HepG2 (cell line): ENCODE data around the gene USP10. TPM values are rescaled to one million over a fixed set of nuclear protein-coding genes. Genes with fewer than 3 reads are reported as not detected.

ENCODE experiments used
- ATAC-seq: fragments of 200-7000 bp; cut with Tn5 transposase; 3 replicates; pipeline ENCODE4 v1.9.1; 2020; ENCODE audit warnings: mild to moderate bottlenecking, moderate library complexity
- BruUV-seq: library from RNA; stranded (reverse); fragments of 400-500 nt; replicated peaks from 2 replicates; lab custom pipeline; 2021; lab: Mats Ljungman, UMichigan
- CTCF ChIA-PET: fragments of 300-600 bp; formaldehyde crosslinking; extraction: SDS; loops from one replicate; lab custom pipeline; 2021; ENCODE audit warnings: low total read pairs, inconsistent platforms, low intra/inter-chr PET ratio; lab: Yijun Ruan, JAX
- POLR2A ChIA-PET: fragments of 350-600 bp; sonication (Branson Sonifier 250); formaldehyde crosslinking; loops from one replicate; lab custom pipeline; 2020; ENCODE audit warnings: antibody characterized with exemption, inconsistent platforms; lab: Yijun Ruan, JAX
- DNase-seq: peaks from one replicate; pipeline ENCODE4 v3.0.0-alpha.2; 2015; ENCODE audit warnings: low spot score
- FAIRE-seq: peaks from 3 replicates; lab custom pipeline; 2011; peaks lifted over from hg19 to GRCh38; lab: Jason Lieb, UNC
- H2AFZ ChIP-seq: one replicate; pipeline ENCODE4 v1.6.1; 2011; ENCODE audit warnings: low read length, inconsistent platforms
- H3K27ac ChIP-seq: fragments of 300-600 bp; 3 replicates; pipeline ENCODE4 v1.8.0; 2011; ENCODE audit warnings: mixed run types, mild to moderate bottlenecking, mixed read lengths, low read length, inconsistent platforms; ENCODE audit not compliant: insufficient read depth; ENCODE audit errors: extremely low read length
- H3K27me3 ChIP-seq, 2 experiments: fragments of 200-600 bp in 1 of 2; 2 replicates in 1 of 2; 3 replicates in 1 of 2; pipeline versions ENCODE4 v1.6.0 to v1.8.0; 2011; ENCODE audit warnings: low read length in 2 of 2, mild to moderate bottlenecking in 2 of 2, moderate library complexity in 2 of 2, inconsistent platforms in 1 of 2; ENCODE audit not compliant: insufficient read depth in 2 of 2, control insufficient read depth in 1 of 2
- H3K36me3 ChIP-seq, 2 experiments: fragments of 200-600 bp in 1 of 2; replicated peaks in 1 of 2; 2 replicates in 1 of 2; 3 replicates in 1 of 2; pipeline versions ENCODE4 v1.5.1 to v1.8.0; 2011; ENCODE audit warnings: low read length in 2 of 2, inconsistent platforms in 1 of 2; ENCODE audit not compliant: insufficient read depth in 2 of 2, control insufficient read depth in 1 of 2
- H3K4me1 ChIP-seq: 2 replicates; pipeline ENCODE4 v1.5.1; 2012; ENCODE audit warnings: low read length, inconsistent platforms; ENCODE audit not compliant: insufficient read depth
- H3K4me2 ChIP-seq: 2 replicates; pipeline ENCODE4 v1.6.0; 2011; ENCODE audit warnings: low read depth, low read length, inconsistent platforms
- H3K4me3 ChIP-seq, 3 experiments: fragments of 200-600 bp in 1 of 3; sonication (generic), shearing (Covaris generic) in 1 of 3; replicated peaks in 1 of 3; 2 replicates each; pipeline ENCODE4 v1.5.1; 2011 to 2016; ENCODE audit warnings: low read length in 3 of 3, inconsistent platforms in 2 of 3, low read depth in 2 of 3, mild to moderate bottlenecking in 2 of 3, control low read depth in 1 of 3, mixed read lengths in 1 of 3; ENCODE audit not compliant: insufficient read depth in 1 of 3
- H3K79me2 ChIP-seq: one replicate; pipeline ENCODE4 v1.6.1; 2011; ENCODE audit warnings: low read length, inconsistent platforms; ENCODE audit not compliant: insufficient read depth
- H3K9ac ChIP-seq: 2 replicates; pipeline ENCODE4 v1.6.0; 2011; ENCODE audit warnings: mild to moderate bottlenecking, low read depth, low read length, inconsistent platforms; ENCODE audit not compliant: insufficient read depth
- H3K9me3 ChIP-seq: 2 replicates; pipeline ENCODE4 v1.5.1; 2012; ENCODE audit warnings: mild to moderate bottlenecking, low read length
- H4K20me1 ChIP-seq: 2 replicates; pipeline ENCODE4 v1.6.0; 2011; ENCODE audit warnings: inconsistent platforms, mild to moderate bottlenecking, low read length, moderate library complexity; ENCODE audit not compliant: insufficient read depth
- CAMTA2 ChIP-seq: sonication (generic); formaldehyde crosslinking; IDR thresholded peaks from 2 replicates; pipeline ENCODE4 v1.4.0; 2020; ENCODE audit warnings: mild to moderate bottlenecking, missing genetic modification reagents, borderline replicate concordance
- CCAR2 ChIP-seq: fragments of 200-400 bp; formaldehyde crosslinking; optimal IDR thresholded peaks from 2 replicates; pipeline ENCODE3; 2018; ENCODE audit warnings: low read depth, mild to moderate bottlenecking, low read length, moderate library complexity
- CENPT ChIP-seq: sonication (generic); formaldehyde crosslinking; IDR thresholded peaks from 2 replicates; pipeline ENCODE4 v1.8.0; 2022; ENCODE audit warnings: low read depth, mild to moderate bottlenecking, moderate library complexity, missing genetic modification reagents
- GATA4 ChIP-seq: sonication (generic); IDR thresholded peaks from 2 replicates; pipeline ENCODE4 v1.6.1; 2016; ENCODE audit warnings: antibody characterized with exemption, low read depth, borderline replicate concordance
- HHEX ChIP-seq: IDR thresholded peaks from 2 replicates; pipeline ENCODE4 v1.6.1; 2016; ENCODE audit warnings: control low read depth
- HOXD1 ChIP-seq: sonication (generic); formaldehyde crosslinking; IDR thresholded peaks from 2 replicates; pipeline ENCODE4 v1.5.0; 2020; ENCODE audit warnings: missing genetic modification reagents
- NRL ChIP-seq: sonication (generic); formaldehyde crosslinking; IDR thresholded peaks from 2 replicates; pipeline ENCODE4 v1.5.0; 2020; ENCODE audit warnings: missing genetic modification reagents, mild to moderate bottlenecking, moderate library complexity, borderline replicate concordance
- SRF ChIP-seq: IDR thresholded peaks from 2 replicates; pipeline ENCODE4 v1.6.1; 2011; ENCODE audit warnings: mild to moderate bottlenecking, low read depth, low read length, moderate library complexity
- ZNF180 ChIP-seq: sonication (generic); formaldehyde crosslinking; IDR thresholded peaks from 2 replicates; pipeline ENCODE4 v1.4.0; 2020; ENCODE audit warnings: low read depth, missing genetic modification reagents, borderline replicate concordance
- ZNF629 ChIP-seq: sonication (generic); formaldehyde crosslinking; conservative IDR thresholded peaks from 2 replicates; pipeline ENCODE4 v1.5.0; 2020; ENCODE audit warnings: missing genetic modification reagents
- WGBS: methylation state at CpG from one replicate; pipeline ENCODE4 v1.1.6; 2017; ENCODE audit warnings: low lambda C conversion rate; 5-methylcytosine and 5-hydroxymethylcytosine counted together
- in situ Hi-C: cut with HindIII; loops from 2 replicates; pipeline ENCODE4 v1.10.0; 2017; ENCODE audit warnings: low pct_unique_long_range_greater_than_20kb; ENCODE audit not compliant: extremely low pct_ligation_motif_present
- intact Hi-C: fragments of 100-400 bp; cut with micrococcal nuclease; formaldehyde crosslinking; loops from one replicate; pipeline ENCODE4 v1.10.0; 2022; ENCODE audit not compliant: unreplicated experiment
- polyA plus RNA-seq, 8 experiments: library from polyadenylated mRNA; depleted of rRNA in 3 of 8; stranded (reverse) in 7 of 8; unstranded in 1 of 8; fragments of >200 nt; fragmentation: Illumina TruSeq in 4 of 8; extraction: Trizol in 4 of 8; gene quantifications; 2 replicates each; pipeline versions ENCODE4 v1.2.1 to v1.2.3, GENCODE V29; 2011 to 2016; ENCODE audit warnings: low read depth in 4 of 8, missing spikeins in 1 of 8, mixed read lengths in 1 of 8; ENCODE audit not compliant: insufficient read depth in 1 of 8
- total RNA-seq, 5 experiments: library from RNA; depleted of rRNA; stranded (reverse); fragments of >200 nt; fragmentation: Illumina TruSeq; extraction: Trizol; gene quantifications; 2 replicates each; pipeline ENCODE4 v1.2.3, GENCODE V29; 2016; ENCODE audit warnings: low read depth in 1 of 5
- TF ChIP-seq, protein P1 (sequence below), 2 experiments: sonication (generic) in 1 of 2; formaldehyde crosslinking in 1 of 2; IDR thresholded peaks; 2 replicates each; pipeline versions ENCODE4 v1.4.0 to v1.6.1; 2018 to 2020; ENCODE audit warnings: missing genetic modification reagents in 2 of 2, borderline replicate concordance in 1 of 2, low read depth in 1 of 2, mild to moderate bottlenecking in 1 of 2, missing biosample characterization in 1 of 2
- TF ChIP-seq, protein P2 (sequence below): sonication (generic); formaldehyde crosslinking; conservative IDR thresholded peaks from 2 replicates; pipeline ENCODE4 v1.4.0; 2020; ENCODE audit warnings: missing genetic modification reagents
- TF ChIP-seq, protein P3 (sequence below): IDR thresholded peaks from 2 replicates; pipeline ENCODE4 v1.6.1; 2016; ENCODE audit warnings: missing genetic modification reagents, missing compliant biosample characterization

USP10 gene
- total and polyA plus RNA-seq, 2 of the 13 experiments (the other 11 are each of a cell fraction or from before 2014, with no cell fraction given): 79.1 to 122 TPM

DNA sequence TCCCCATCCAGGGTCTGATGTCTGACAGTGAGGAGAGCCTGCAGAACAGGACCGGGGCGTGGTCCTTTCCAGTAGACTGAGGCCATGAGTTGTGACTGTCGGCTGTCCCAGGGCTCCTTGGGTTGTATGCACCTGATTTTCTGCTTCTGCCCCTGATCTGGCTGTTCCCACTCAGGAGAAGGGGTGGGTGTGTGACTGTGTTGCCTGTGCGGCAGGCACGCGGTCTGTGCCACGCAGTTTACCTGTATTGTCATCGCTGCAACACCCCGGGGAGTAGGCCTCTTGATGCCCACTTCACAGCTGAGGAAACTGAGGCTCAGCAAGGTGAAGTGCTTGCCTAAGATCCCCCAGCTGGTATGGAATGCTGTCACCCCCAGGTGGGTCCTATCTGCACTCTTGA, 121.4 kb downstream of the USP10 start:
- BruUV-seq: no TSS peak
- no peaks in the 10 kb centered on the region for H3K9me3 ChIP-seq
- in situ Hi-C loops: no loop called here
- no peak overlapping the region for H2AFZ ChIP-seq
- H3K27ac ChIP-seq: no peak overlapping the region
- H3K36me3 ChIP-seq: no peaks in the 10 kb centered on the region
- FAIRE-seq: no peak
- 48% methylated on average over 6 of the region's 9 CpGs for WGBS
- intact Hi-C loops: no loop called here
- ChIA-PET CTCF (no interaction called here), POLR2A (no interaction called here)
- 0 out of 2 replicates have a peak, but pooled peaks cover 9% of the 10 kb centered on the region for H4K20me1 ChIP-seq
- DNase-seq: no peak
- H3K79me2 ChIP-seq: no peaks in the 10 kb centered on the region
- H3K9ac ChIP-seq: no peak overlapping the region
- peaks cover 12 to 66% of the 10 kb centered on the region in 2 experiments for H3K27me3 ChIP-seq
- H3K4me2 ChIP-seq: no peak overlapping the region
- H3K4me1 ChIP-seq: peaks cover 18% of the 10 kb centered on the region
- TF ChIP-seq HHEX (no peak), ZNF629 (0 out of 2 replicates have a peak, but pooled peaks have one; percentile 20)
- TF ChIP-seq, protein P1, sequence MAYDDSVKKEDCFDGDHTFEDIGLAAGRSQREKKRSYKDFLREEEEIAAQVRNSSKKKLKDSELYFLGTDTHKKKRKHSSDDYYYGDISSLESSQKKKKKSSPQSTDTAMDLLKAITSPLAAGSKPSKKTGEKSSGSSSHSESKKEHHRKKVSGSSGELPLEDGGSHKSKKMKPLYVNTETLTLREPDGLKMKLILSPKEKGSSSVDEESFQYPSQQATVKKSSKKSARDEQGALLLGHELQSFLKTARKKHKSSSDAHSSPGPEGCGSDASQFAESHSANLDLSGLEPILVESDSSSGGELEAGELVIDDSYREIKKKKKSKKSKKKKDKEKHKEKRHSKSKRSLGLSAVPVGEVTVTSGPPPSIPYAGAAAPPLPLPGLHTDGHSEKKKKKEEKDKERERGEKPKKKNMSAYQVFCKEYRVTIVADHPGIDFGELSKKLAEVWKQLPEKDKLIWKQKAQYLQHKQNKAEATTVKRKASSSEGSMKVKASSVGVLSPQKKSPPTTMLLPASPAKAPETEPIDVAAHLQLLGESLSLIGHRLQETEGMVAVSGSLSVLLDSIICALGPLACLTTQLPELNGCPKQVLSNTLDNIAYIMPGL (CRISPR knock-in tag; IDR thresholded peaks at IDR 0.05; ENCODE audit: borderline replicate concordance in 1 of 2, low read depth in 1 of 2): no peak
- H3K4me3 ChIP-seq: no peak overlapping the region
- no peak for ATAC-seq

DNA sequence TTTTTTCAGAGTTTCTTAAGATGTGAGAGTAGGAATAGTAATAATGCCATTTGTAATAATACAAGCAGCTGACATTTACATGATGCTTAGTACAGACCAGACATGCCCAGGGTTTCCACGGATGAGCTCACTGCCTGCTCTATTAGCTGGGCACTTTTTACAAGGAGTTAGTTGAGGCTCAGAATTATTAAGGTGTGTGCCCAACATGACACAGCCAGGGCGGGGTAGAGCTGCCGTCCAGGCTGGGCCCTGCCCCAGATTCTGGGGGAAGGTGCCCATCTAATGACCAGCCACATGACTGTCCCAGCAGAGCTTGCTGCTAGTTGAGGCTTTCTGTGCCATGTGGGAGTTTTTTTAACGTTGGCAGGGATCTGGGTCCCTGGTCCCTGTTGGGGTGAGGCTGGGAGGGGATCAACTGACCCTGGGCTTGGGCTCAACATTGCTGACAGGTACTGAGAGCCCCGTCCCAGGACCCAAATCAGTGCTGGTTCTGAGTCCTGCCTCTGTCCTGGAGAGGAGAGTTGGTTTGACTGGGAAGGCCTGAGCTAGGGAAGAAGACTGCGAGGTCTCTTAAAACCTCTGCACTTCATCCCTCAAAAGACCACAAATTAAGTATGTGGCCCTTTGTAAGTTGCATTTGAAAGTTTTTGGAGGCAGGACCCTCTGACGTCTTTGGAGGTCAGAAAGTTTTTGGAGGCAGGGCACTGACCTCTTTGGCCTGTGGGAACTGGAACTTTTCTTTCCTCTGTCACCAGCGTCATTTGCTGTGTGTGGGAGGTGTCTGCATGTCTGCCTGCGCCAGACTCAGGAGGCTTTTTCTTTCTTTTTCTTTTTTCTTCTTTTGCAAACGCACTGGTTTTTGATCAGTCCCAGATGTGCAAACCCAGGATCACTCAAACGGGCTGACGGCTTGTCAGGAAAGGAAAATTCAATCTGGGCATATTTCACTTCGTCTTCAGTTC, 122.2 kb downstream of the USP10 start:
- ChIA-PET POLR2A (no interaction called here), CTCF (no interaction called here)
- no TSS peak for BruUV-seq
- Histone ChIP-seq H3K9ac (no peak overlapping the region), H3K4me3 (no peak overlapping the region), H3K9me3 (no peaks in the 10 kb centered on the region), H3K27ac (no peak overlapping the region), H4K20me1 (0 out of 2 replicates have a peak, but pooled peaks cover 9% of the 10 kb centered on the region), H3K4me1 (peaks cover 16% of the 10 kb centered on the region), H3K4me2 (no peak overlapping the region), H2AFZ (no peak overlapping the region), H3K36me3 (no peaks in the 10 kb centered on the region), H3K27me3 (peaks cover 12 to 69% of the 10 kb centered on the region in 2 experiments), H3K79me2 (no peaks in the 10 kb centered on the region)
- WGBS: 25% methylated on average over 11 of the region's 13 CpGs
- in situ Hi-C loops (no loop called here), intact Hi-C loops (no loop called here)
- FAIRE-seq: no peak
- DNase-seq: no peak
- ATAC-seq: no peak
- TF ChIP-seq, protein P2, sequence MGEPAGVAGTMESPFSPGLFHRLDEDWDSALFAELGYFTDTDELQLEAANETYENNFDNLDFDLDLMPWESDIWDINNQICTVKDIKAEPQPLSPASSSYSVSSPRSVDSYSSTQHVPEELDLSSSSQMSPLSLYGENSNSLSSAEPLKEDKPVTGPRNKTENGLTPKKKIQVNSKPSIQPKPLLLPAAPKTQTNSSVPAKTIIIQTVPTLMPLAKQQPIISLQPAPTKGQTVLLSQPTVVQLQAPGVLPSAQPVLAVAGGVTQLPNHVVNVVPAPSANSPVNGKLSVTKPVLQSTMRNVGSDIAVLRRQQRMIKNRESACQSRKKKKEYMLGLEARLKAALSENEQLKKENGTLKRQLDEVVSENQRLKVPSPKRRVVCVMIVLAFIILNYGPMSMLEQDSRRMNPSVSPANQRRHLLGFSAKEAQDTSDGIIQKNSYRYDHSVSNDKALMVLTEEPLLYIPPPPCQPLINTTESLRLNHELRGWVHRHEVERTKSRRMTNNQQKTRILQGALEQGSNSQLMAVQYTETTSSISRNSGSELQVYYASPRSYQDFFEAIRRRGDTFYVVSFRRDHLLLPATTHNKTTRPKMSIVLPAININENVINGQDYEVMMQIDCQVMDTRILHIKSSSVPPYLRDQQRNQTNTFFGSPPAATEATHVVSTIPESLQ (CRISPR knock-in tag): no peak
- TF ChIP-seq SRF (no peak), HOXD1 (no peak), ZNF180 (CRISPR knock-in tag) (no peak), CAMTA2 (CRISPR knock-in tag) (no peak), GATA4 (no peak), NRL (no peak), CCAR2 (no peak), CENPT (CRISPR knock-in tag) (no peak)
- TF ChIP-seq, protein P3, sequence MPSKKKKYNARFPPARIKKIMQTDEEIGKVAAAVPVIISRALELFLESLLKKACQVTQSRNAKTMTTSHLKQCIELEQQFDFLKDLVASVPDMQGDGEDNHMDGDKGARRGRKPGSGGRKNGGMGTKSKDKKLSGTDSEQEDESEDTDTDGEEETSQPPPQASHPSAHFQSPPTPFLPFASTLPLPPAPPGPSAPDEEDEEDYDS (CRISPR knock-in tag): no peak
